Right forelimb (tissue), 1 donor: Measurements from ENCODE around the gene AGPS.
"Not testable (repeated sequence)": the region's sequence is repeated elsewhere in the genome, so short reads cannot be mapped to it uniquely, and the experiment has no call there.

Experiments used
- DNase-seq: peaks from one replicate; pipeline ENCODE4 v3.0.0-alpha.2; 2018

AGPS gene

DNA sequence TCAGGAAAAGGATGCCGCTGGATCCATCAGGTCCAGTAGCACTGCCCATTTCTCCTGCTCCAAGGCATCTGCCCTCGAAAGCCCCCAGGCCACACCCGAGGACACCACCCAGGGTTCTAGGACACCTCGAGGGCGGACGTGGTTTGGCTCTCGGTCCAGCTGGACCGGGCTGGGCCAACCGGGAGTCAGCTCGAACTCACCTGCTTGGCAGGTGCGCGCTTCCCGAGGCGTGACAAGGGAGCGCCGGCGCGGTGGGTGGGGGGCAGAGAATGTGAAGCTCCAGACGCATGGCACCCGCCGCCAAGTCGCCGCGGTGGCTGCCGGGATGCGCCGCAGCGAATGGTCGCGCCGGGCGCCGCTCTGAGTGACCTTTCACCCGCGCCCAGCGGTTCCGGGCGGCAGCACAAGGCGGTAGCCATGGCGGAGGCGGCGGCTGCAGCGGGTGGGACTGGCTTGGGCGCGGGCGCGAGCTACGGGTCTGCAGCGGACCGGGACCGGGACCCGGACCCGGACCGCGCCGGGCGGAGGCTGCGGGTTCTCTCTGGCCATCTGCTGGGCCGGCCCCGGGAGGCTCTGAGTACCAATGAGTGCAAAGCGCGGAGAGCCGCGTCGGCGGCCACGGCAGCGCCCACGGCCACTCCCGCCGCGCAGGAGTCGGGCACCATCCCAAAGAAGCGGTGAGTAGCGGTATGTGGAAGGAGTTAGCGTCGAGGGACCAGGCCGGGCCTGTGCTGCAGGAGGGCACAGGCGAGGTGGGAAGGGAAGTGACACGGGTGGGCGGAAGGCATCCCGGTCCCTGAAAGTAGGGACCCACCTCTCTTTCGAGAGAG is at the start of gene AGPS:
AGPS (plus strand) TSS at position 401 of the 830 bp plus-strand sequence; CDS start at position 418, 17 bp downstream.
- DNase-seq = peak; percentile 85

DNA sequence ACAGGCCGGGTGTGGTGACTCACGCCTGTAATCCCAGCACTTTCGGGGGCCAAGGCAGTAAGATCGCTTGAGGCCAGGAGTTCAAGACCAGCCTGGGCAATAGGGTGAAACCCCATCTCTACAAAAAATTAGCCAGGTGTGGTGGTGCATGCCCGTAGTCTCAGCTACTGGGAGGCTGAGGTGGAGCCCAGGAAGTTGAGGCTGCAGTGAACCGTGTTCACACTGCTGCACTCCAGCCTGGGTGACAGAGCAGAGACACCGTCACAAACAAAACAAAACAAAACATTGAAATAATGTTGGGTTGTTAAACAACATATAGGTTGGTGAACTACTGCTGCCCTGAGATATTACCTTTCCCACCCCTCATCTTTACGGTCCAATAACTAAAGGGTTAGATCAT is 48.8 kb upstream of the AGPS start:
- no peak for DNase-seq

DNA sequence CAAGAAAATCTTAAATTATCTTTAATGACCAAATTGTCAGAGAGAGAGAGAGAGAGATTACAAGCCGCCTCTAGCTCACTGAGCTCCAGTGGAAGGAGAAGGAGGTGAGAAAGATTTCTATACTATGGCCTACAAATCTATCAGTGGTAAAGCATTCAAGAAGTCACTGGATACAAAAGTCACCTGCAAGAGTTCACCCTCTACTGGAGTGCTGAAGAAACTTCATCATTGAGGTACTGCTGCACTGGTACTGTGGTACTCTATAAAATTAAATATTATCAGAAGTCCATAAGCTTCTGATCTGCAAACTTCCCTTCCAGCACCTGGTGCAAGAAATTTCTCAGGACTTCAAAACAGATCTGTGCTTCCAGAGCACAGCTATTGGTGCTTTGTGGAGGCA is 48.3 kb upstream of the AGPS start:
- no peak for DNase-seq

DNA sequence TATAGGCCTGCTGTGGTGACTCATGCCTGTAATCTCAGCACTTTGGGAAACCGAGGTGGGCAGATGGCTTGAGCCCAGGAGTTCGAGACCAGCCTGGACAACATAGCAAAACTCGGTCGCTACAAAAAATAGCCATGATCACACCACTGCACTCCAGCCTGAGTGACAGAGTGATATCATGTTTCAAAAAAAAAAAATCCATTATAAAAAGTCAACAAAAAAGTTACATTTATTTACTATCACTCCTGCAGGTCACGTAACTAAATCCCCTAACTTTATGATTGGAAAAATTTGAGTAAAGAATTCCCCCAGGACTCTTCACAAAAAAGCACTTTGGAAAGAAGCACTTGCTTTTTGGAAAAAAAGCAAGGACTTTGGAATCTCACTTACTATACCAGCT is 46.4 kb upstream of the AGPS start:
- DNase-seq = no peak

DNA sequence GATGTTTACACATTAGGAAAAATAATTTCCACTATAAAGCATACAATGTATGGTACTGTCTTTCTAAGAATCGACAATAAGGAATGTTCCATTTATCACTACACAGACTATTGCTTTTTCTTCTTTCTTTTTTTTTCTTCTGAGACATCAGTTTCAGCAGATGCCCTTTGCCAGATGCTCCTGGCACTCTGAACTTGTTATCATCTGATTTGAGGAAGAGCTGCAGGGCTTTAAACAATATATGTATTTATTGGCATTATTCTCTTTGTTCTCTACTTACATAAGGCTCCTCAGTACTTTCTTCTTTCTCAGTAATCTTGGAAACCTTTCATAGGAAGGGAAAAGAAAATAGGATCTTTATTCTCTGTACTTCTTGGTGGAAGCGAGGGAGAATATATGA is 45.0 kb upstream of the AGPS start:
- no peak for DNase-seq

DNA sequence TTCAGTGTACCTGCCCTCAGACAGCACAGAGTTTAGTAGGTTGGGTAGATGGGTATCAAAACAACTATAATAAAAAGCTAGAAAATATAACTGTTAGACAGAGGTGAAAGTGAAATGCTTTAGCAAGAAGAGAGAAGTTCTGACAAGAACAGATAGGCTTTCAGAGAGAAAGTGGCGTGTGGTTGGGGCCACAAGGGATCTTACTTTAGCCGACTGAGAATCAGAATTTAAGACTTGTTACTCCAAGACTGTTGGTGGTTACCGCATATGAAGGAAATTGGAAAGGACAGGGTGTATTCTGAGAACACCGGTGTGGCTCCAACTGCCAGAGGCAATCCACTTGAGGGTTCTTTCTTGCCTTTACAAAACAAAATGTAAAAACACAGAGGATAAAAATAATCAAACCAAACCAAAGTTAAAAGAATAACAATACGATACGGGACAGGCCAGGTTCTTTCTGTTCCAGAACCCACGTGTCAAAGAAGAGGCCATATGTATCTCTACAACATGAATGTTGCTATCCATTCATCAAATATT is 44.4 kb upstream of the AGPS start:
- DNase-seq = no peak

DNA sequence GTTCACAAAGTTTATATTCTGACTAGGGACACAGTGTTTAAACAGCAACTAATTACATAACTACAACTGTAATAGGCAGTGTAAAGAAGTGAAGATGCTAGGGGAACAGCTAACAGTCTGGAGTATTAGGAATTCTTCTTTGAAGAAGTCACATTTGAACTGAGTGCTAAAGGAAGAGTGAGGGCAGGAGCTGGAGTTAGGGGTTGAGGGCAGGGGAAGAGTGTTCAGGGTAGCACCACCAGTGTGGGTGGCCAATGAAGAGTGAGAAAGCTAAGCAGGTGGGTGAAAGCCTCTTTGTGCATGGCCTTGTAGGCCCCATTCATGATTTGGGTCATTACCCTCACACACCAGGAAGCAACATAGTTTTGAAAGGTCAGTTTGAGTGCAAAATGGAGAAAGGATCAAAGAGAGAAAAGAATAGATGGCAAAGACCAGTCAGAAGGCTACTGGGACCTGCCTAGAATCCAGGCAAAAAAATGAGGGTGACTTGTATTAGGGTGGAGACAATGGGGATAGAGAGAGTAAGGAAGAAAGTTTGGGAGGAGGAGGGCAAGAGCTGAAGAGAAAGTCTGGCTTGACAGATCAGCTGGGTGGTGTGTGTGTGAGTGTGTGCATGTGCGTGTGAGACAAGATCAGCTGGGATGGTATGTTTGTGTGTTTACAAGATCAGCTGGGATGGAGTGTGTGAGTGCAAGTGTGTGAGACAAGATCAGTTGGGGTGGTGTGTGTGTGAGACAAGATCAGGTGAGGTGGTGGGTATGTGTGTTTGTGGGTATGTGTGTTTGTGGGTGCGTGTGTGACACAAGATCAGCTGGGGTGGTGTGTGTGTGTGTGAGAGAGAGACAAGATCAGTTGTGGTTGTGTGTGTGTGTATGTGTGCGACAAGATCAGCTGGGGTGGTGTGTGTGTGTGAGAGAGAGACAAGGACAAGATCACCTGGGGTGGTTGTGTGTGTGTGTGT is 43.6 kb upstream of the AGPS start:
- DNase-seq = no peak

DNA sequence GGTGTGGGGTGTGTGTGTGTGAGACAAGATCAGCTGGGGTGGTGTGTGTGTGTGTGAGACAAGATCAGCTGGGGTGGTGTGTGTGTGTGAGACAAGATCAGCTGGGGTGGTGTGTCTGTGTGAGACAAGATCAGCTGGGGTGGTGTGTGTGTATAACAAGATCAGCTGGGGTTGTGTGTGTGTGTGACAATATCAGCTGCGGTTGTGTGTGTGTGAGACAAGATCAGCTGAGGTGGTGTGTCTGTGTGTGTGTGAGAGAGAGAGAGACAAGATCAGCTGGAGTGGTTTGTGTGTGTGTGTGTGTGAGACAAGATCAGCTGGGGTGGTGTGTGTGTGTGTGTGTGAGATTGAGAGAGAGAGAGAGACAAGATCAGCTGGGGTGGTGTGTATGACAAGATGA is 41.9 kb upstream of the AGPS start:
- not testable (repeated sequence) for DNase-seq

DNA sequence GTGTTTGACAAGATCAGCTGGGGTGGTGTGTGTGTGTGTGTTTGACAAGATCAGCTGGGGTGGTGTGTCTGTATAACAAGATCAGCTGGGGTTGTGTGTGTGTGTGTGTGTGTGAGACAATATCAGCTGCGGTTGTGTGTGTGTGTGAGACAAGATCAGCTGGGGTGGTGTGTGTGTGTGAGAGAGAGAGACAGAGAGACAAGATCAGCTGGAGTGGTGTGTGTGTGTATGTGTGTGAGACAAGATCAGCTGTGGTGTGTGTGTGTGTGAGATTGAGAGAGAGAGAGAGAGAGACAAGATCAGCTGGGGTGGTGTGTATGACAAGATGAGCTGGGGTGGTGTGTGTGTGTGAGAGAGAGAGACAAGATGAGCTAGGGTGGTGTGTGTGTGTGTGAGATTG is 41.5 kb upstream of the AGPS start:
- DNase-seq = not testable (repeated sequence)

DNA sequence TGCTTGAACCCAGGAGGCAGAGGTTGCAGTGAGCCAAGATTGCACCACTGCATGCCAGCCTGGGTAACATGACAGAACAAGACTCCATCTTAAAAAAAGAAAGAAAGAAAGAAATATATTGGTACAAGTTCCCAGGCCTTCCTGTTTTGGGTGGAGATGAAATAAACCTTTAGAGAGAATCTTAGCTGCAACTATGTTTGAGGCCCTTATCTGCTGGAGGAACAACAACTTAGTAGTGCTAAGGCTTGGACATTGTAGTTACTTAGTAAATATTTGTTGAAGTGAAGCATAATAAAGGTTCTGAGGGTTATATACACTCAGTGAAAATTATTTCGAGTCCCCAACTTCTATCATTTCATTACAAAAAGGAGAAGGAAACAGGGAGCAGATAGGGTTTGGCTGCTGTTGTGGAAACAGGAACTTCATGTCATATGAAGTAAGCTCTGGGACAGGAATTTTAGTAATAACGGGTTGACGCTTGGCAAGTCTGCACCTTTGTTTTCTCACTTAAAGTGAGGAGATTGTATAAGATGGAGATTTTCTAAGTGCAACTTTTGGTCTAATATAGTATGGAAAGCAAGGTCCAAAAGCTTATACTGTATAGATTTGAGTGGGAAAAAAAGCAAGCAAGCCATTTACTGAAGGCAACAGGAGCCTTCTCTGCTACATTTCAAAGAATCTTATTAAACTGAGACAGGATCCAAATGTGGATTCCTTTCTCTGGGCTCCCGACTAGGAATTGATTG is 40.0 kb upstream of the AGPS start:
- DNase-seq = no peak

DNA sequence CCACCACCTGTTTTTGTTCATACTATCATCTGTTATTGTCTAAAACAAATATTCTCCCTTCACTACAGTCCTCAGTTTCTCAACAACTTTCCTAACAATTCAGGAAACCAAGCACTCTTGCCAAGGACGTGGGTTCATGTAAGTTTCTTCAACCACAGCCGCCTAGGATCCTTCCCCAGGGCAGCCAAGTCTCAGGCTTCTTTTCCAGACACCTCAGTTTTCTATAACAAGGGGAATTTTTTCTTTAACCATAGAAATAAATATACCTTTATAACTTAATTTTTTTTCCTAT is 39.4 kb upstream of the AGPS start:
- DNase-seq = no peak

DNA sequence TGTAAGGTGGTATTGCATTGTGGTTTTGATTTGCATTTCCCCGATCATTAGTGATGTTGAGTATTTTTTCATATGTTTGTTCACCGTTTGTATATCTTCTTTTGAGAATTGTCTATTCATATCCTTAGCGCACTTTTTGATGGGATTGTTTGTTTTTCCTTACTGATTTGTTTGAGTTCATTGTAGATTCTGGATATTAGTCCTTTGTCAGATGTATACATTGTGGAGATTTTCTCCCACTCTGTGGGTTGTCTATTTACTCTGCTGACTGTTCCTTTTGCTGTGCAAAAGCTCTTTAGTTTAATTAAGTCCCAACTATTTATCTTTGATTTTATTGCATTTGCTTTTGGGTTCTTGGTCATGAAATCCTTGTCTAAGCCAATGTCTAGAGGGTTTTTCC is 38.0 kb upstream of the AGPS start:
- not testable (repeated sequence) for DNase-seq

DNA sequence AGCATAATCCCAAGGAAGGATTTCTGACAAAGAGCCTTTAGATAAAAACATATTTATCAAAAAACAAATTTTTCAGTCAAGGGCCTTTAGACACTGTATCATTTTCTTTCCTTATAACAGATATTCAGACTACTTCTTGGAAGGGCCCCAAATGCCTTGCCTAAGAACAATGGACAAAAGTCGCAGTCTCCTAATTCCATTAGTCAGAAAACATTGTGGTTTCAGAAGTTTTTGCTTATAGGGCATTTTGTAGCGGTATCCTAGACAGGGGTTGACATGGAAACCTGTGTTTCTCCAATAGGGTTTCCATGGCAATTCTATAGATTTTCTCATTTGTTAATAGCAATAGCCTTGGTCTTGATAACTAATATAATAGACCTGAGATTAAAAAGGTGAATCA is 36.7 kb upstream of the AGPS start:
- DNase-seq = no peak

DNA sequence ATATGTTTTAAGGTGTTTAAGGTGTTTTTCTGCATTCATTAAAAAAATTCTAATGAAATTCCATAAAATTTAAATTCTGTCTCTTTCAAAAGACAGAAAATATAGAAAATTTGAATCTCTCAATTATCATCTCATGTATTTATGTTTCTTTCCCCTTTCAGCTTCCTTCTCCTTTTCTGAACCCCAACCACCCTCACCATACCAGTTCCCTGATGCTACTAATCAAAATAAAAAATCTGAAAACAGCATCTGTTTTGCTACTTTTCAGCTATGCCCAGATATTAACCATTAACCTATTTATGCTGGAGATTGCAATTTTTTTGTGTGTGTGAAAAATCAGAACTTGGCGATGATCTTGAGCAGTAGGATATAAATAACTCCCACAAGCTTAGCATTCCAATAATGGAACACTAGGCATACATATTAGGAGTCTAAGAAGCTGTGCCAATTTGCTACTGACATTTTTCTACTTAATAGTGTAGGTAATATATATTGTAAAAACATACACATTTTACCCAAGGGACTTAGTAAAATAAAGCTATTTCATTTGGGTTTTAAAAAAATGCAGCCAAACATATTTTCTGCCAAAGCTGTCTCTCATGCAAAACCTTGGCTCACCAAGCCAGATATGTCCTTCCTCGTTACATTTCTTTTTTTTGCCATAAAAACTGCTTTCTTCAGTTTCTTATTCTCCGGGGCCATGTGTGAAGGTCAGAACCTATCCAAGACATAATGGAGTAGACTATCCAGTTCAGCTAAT is 32.6 kb upstream of the AGPS start:
- DNase-seq = no peak

DNA sequence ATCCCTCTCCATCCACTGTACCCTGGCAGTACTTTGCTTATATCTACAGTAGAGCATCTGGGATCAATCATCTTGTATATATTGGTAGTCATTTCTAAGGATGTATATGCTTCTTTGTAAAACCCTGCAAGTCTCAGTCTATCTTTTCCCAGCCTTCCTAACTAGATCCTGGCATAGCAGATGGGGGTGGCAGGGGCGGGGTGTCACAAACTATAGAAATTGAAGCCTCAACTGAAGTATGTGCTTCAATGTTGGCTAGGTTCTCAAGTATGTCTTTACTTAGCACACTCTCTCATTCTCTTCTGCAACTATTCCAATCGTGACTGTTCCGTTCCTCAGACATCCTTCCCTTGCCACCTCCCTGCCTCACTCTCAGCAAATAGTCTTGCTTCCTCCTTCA is 30.1 kb upstream of the AGPS start:
- DNase-seq = no peak

DNA sequence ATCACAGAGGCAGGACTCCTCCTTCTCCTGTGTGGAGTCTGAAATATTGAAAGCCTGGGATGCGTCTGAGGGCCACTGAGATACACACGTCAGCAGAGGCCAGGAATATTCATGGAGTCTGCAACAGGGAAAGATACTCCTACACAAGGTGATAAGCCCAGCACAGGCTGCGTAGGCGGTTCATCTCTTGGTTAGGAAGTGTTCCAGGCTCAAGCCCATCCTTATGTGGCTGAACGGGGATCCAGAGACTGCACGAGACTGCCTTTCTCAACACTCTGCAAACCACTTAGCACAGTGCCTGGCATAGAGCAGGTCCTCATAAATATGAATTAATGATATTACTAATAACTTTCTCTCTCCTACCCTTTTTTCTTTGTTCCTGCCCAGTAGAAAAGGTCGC is 29.2 kb upstream of the AGPS start:
- no peak for DNase-seq

DNA sequence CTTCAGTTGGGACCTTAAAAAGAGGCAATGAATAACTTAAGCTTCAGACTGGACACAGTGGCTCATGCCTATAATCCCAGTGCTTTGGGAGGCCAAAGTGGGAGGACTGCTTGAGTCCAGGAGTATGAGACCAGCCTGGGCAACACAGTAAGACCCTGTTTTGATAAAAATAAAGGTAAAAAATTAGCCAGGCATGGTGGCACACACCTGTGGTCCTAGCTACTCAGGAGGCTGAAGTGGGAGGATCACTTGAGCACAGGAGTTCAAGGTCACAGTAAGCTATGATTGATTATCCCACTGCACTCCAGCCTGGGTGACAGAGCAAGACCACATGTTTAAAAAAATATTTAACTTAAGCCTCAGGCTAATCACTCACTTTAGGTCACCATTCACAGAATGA is 26.8 kb upstream of the AGPS start:
- not testable (repeated sequence) for DNase-seq

DNA sequence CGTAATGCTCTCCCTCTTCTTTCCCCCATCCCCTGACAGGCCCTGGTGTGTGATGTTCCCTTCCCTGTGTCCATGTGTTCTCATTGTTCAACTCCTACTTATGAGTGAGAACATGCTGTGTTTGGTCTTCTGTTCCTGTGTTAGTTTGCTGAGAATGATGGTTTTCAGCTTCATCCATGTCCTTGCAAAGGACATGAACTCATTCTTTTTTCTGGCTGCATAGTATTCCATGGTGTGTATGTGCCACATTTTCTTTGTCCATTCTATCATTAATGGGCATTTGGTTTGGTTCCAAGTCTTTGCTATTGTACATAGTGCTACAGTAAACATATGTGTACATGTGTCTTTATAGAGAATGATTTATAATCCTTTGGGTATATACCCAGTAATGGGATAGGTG is 24.6 kb upstream of the AGPS start:
- not testable (repeated sequence) for DNase-seq

DNA sequence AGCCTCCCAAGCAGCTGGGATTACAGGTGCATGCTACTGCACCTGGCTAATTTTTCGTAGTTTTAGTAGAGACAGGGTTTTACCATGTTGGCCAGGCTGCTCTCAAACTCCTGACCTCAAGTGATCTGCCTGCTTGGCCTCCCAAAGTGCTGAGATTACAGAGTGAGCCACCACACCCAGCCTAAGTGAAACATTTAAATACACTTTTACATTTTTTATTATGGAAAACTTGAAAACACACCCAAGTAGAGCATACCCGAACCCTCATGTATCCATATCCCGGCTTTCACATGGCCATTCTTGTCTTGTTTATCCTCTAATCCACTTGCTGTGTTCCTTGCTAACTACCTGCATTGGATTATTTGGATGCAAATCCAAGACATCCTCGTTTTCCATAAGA is 13.2 kb upstream of the AGPS start:
- no peak for DNase-seq

DNA sequence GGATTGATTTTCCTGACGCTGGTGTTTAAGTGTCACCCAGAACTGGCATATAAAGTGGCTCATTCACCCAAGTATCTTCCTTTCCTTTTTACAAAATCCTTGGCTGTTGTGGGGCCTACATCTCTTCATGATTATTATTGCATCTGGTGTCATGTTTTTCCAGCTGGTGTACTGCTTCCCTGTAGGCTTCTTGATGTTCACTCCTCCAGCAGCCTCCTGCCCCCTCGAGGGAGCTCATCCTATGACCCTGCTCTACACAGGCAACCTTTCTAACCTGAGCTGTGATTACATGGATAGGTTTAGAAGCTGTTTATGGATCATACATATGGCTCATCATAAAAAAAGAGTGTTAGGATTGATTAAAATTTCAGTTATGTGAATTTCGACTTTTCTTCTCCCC is 12.4 kb upstream of the AGPS start:
- no peak for DNase-seq

DNA sequence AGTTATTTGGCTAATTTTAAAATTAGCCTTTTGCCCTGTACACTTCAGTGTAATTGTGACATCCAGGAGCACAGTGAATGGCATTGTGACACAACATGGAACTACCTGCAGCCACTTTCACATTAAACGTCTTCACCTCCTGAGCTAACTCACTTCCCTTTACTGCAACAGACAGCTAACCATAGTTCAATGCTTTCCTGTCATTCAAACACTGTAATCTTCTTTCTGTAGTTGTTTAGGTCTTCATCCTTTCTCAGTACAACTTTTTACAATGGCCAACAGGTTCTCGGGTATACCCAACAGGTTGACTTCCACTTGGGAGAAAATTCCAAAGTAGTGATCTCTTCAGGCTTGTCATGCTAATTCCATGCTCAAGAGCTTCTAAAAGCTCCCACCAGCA is 8.6 kb upstream of the AGPS start:
- no peak for DNase-seq

DNA sequence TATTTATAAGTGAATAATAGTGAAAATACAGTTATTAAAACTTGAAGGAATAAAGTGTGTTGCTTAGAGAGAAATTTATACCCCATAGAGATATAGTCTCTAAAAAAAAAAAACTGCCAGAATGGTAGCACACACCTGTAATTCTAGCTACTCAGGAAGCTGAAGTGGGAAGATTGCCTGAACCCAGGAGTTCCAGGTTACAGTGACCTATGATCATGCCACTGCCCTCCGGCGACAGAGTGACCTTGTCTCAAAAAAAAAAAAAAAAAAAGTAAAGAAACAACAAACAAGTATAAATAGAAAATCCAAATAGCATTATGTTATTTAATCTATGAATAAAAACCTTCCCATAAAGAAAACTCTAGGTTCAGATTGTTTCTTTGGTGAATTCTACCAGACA is 7.4 kb upstream of the AGPS start:
- no peak for DNase-seq
